K562 (cell line): ENCODE data around the gene MCL1. TPM values are rescaled to one million over a fixed set of nuclear protein-coding genes. Genes with fewer than 3 reads are reported as not detected.

Experiments
- AFF4 ChIP-seq: sonication (generic); formaldehyde crosslinking; IDR thresholded peaks from 2 replicates; pipeline ENCODE4 v1.8.0; 2023; ENCODE audit warnings: mild to moderate bottlenecking, missing genetic modification reagents
- ATF3 ChIP-seq, 2 experiments: fragments of 450-650 bp in 1 of 2; sonication (generic) in 1 of 2; formaldehyde crosslinking in 1 of 2; IDR thresholded peaks in 1 of 2; conservative IDR thresholded peaks in 1 of 2; 2 replicates each; pipeline versions ENCODE4 v1.6.1 to v1.8.1; 2016 to 2023; ENCODE audit warnings: mild to moderate bottlenecking in 2 of 2, moderate library complexity in 2 of 2, inconsistent platforms in 1 of 2, missing genetic modification reagents in 1 of 2
- CTBP1 ChIP-seq: fragments of 450-650 bp; IDR thresholded peaks from 2 replicates; pipeline ENCODE4 v1.6.1; 2016; ENCODE audit warnings: borderline replicate concordance
- MCM2 ChIP-seq: fragments of 450-650 bp; IDR thresholded peaks from 2 replicates; pipeline ENCODE4 v1.6.1; 2017; ENCODE audit warnings: low read depth, mild to moderate bottlenecking
- MLLT1 ChIP-seq, 2 experiments: fragments of 450-650 bp; IDR thresholded peaks; 2 replicates each; pipeline ENCODE4 v1.6.1; 2016
- RAD21 ChIP-seq, 2 experiments: fragments of 250-450 bp in 1 of 2; fragments of 450-650 bp in 1 of 2; sonication (Bioruptor Pico) in 1 of 2; formaldehyde crosslinking in 1 of 2; IDR thresholded peaks in 1 of 2; conservative IDR thresholded peaks in 1 of 2; 2 replicates each; pipeline versions ENCODE4 v1.4.0 to v1.8.0; 2020 to 2022; ENCODE audit warnings: mild to moderate bottlenecking in 2 of 2, moderate library complexity in 1 of 2
- SNAPC5 ChIP-seq: fragments of 250-450 bp; sonication (Bioruptor Pico); IDR thresholded peaks from 2 replicates; pipeline ENCODE4 v1.8.0; 2021; ENCODE audit warnings: moderate library complexity, mild to moderate bottlenecking, inconsistent platforms
- TCF15 ChIP-seq: fragments of 250-450 bp; sonication (Bioruptor Pico); IDR thresholded peaks from 2 replicates; pipeline ENCODE4 v1.8.0; 2022; ENCODE audit warnings: moderate library complexity, mild to moderate bottlenecking, inconsistent platforms
- YBX1 ChIP-seq: fragments of 450-650 bp; IDR thresholded peaks from 2 replicates; pipeline ENCODE4 v1.7.1; 2016; ENCODE audit warnings: mild to moderate bottlenecking
- ZNF592 ChIP-seq: fragments of 450-650 bp; IDR thresholded peaks from 2 replicates; pipeline ENCODE4 v1.6.1; 2017; ENCODE audit warnings: antibody characterized with exemption, mild to moderate bottlenecking
- ZNF785 ChIP-seq: fragments of 250-450 bp; sonication (Bioruptor Pico); IDR thresholded peaks from 2 replicates; pipeline ENCODE4 v1.4.0; 2020; ENCODE audit warnings: mild to moderate bottlenecking
- polyA plus RNA-seq, 8 experiments: library from polyadenylated mRNA; depleted of rRNA in 4 of 8; stranded (reverse) in 5 of 8; unstranded in 3 of 8; fragments of >200 nt; fragmentation: Nextera tagmentation in 2 of 8; fragmentation: Illumina TruSeq in 1 of 8; extraction: Ambion mirVana in 2 of 8; extraction: Trizol in 1 of 8; gene quantifications; 2 replicates each; pipeline versions ENCODE4 v1.2.1 to v1.2.3, GENCODE V29; 2011 to 2014; ENCODE audit warnings: inconsistent platforms in 1 of 8, missing spikeins in 1 of 8
- total RNA-seq, 7 experiments: library from RNA; depleted of rRNA in 6 of 7; stranded (reverse); fragments of >200 nt in 6 of 7; fragmentation: Illumina TruSeq in 2 of 7; extraction: Trizol in 2 of 7; gene quantifications; 2 replicates each; pipeline versions ENCODE4 v1.2.1 to v1.2.3, GENCODE V29; 2011 to 2021; ENCODE audit warnings: low replicate concordance in 1 of 7

Gene MCL1
- total and polyA plus RNA-seq, 9 of the 15 experiments (the other 6 are each of a cell fraction or from before 2014, with no cell fraction given) = 27.1 to 224 (median 138) TPM

- TF ChIP-seq ATF3 (IDR thresholded peaks at IDR 0.05) = peak; percentile 75
- TF ChIP-seq ATF3 (CRISPR knock-in tag; conservative IDR thresholded peaks at IDR 0.05) = peak; percentile 71; the same call in 1 of the 2 replicates
- TF ChIP-seq YBX1 = no peak
- no peak for TF ChIP-seq RAD21 (CRISPR knock-in tag; conservative IDR thresholded peaks at IDR 0.05 in 1 of 2, IDR thresholded peaks at IDR 0.05 in 1 of 2)
- TF ChIP-seq AFF4 (CRISPR knock-in tag) = no peak
- TF ChIP-seq ZNF592 = no peak
- TF ChIP-seq SNAPC5 = no peak
- no peak for TF ChIP-seq ZNF785 (CRISPR knock-in tag)
- TF ChIP-seq TCF15 (CRISPR knock-in tag) = no peak
- peak; percentile 70 to 78 for TF ChIP-seq MLLT1 (IDR thresholded peaks at IDR 0.05)
- TF ChIP-seq CTBP1 = no peak
- TF ChIP-seq MCM2 = no peak
- TF ChIP-seq, all 486 proteins: peak for 34
These were observed 919 bp downstream of the MCL1 start (continued) for GRCh38 chr1:150578272-150579109.
